Liver (tissue), 9 donors: Measurements from ENCODE around the gene GATA3. TPM values are rescaled to one million over a fixed set of nuclear protein-coding genes. Genes with fewer than 3 reads are reported as not detected.

Source experiments
- DNase-seq: peaks from one replicate; pipeline ENCODE4 v3.0.0-alpha.2; 2017; ENCODE audit warnings: low spot score
- H3K27ac ChIP-seq, 2 donors: one replicate each; pipeline ENCODE4 v1.7.0; 2013; ENCODE audit warnings: inconsistent platforms in 2 of 2, low read length in 2 of 2, control low read depth in 1 of 2, low read depth in 1 of 2, mild to moderate bottlenecking in 1 of 2
- H3K27me3 ChIP-seq, 4 donors: one replicate each; pipeline versions ENCODE4 v1.6.1 to v1.7.0; 2013; ENCODE audit warnings: low read length in 3 of 4, inconsistent platforms in 1 of 4, mild to moderate bottlenecking in 1 of 4, moderate library complexity in 1 of 4; ENCODE audit not compliant: control insufficient read depth in 4 of 4, insufficient read depth in 4 of 4
- H3K36me3 ChIP-seq, 4 donors: one replicate each; pipeline versions ENCODE4 v1.6.1 to v1.7.0; 2013; ENCODE audit warnings: low read length in 3 of 4, mild to moderate bottlenecking in 3 of 4, low read depth in 1 of 4, moderate library complexity in 1 of 4; ENCODE audit not compliant: control insufficient read depth in 4 of 4, insufficient read depth in 3 of 4
- H3K4me1 ChIP-seq, 4 donors: one replicate each; pipeline versions ENCODE4 v1.6.1 to v1.7.0; 2013; ENCODE audit warnings: low read length in 3 of 4, mild to moderate bottlenecking in 3 of 4, moderate library complexity in 1 of 4; ENCODE audit not compliant: control insufficient read depth in 4 of 4, insufficient read depth in 4 of 4
- H3K4me3 ChIP-seq, 3 donors: one replicate each; pipeline versions ENCODE4 v1.6.1 to v1.7.0; 2013; ENCODE audit warnings: low read length in 3 of 3, control low read depth in 1 of 3, low read depth in 1 of 3, mild to moderate bottlenecking in 1 of 3
- H3K9ac ChIP-seq, 2 donors: one replicate each; pipeline ENCODE4 v1.7.0; 2013; ENCODE audit warnings: low read length in 2 of 2, mild to moderate bottlenecking in 2 of 2, moderate library complexity in 2 of 2, control low read depth in 1 of 2, low read depth in 1 of 2
- H3K9me3 ChIP-seq, 4 donors: one replicate each; pipeline versions ENCODE4 v1.6.1 to v1.7.0; 2013; ENCODE audit warnings: low read length in 3 of 4; ENCODE audit not compliant: control insufficient read depth in 4 of 4
- EGR1 ChIP-seq, 2 donors: IDR thresholded peaks; 2 replicates each; pipeline ENCODE4 v1.6.1; 2016 to 2018; ENCODE audit warnings: antibody characterized with exemption in 2 of 2, low read depth in 2 of 2
- FOXA1 ChIP-seq: IDR thresholded peaks from 2 replicates; pipeline ENCODE4 v1.6.1; 2016; ENCODE audit warnings: antibody characterized with exemption
- FOXA2 ChIP-seq: IDR thresholded peaks from 2 replicates; pipeline ENCODE4 v1.6.1; 2016; ENCODE audit warnings: antibody characterized with exemption
- GABPA ChIP-seq, 2 donors: IDR thresholded peaks in 1 of 2; conservative IDR thresholded peaks in 1 of 2; 2 replicates each; pipeline ENCODE4 v1.6.1; 2016; ENCODE audit warnings: antibody characterized with exemption in 2 of 2, mild to moderate bottlenecking in 1 of 2, moderate library complexity in 1 of 2
- HNF4A ChIP-seq, 2 donors: conservative IDR thresholded peaks; 2 replicates each; pipeline ENCODE4 v1.6.1; 2016; ENCODE audit warnings: antibody characterized with exemption in 2 of 2, mild to moderate bottlenecking in 2 of 2
- HNF4G ChIP-seq: IDR thresholded peaks from 2 replicates; pipeline ENCODE4 v1.6.1; 2016; ENCODE audit warnings: antibody characterized with exemption
- JUND ChIP-seq, 2 donors: IDR thresholded peaks; 2 replicates each; pipeline ENCODE4 v1.6.1; 2016; ENCODE audit warnings: antibody characterized with exemption in 2 of 2
- NR2F2 ChIP-seq: IDR thresholded peaks from 2 replicates; pipeline ENCODE4 v1.6.1; 2016; ENCODE audit warnings: antibody characterized with exemption
- RAD21 ChIP-seq, 2 donors: IDR thresholded peaks; 2 replicates each; pipeline ENCODE4 v1.6.1; 2016; ENCODE audit warnings: antibody characterized with exemption in 2 of 2, mild to moderate bottlenecking in 2 of 2
- RXRA ChIP-seq, 2 donors: IDR thresholded peaks; 2 replicates each; pipeline ENCODE4 v1.6.1; 2017 to 2018; ENCODE audit warnings: antibody characterized with exemption in 2 of 2, mild to moderate bottlenecking in 1 of 2
- SP1 ChIP-seq: IDR thresholded peaks from 2 replicates; pipeline ENCODE4 v1.6.1; 2018; ENCODE audit warnings: antibody characterized with exemption, mild to moderate bottlenecking
- TAF1 ChIP-seq: conservative IDR thresholded peaks from 2 replicates; pipeline ENCODE4 v1.6.1; 2016; ENCODE audit warnings: antibody characterized with exemption, mild to moderate bottlenecking
- YY1 ChIP-seq: IDR thresholded peaks from 2 replicates; pipeline ENCODE4 v1.6.1; 2016; ENCODE audit warnings: antibody characterized with exemption, mild to moderate bottlenecking
- WGBS: extraction: QIAGEN DNeasy Blood & Tissue Kit; methylation state at CpG from one replicate; pipeline ENCODE4 v1.1.7; 2013; 5-methylcytosine and 5-hydroxymethylcytosine counted together
- polyA plus RNA-seq, 2 donors: library from polyadenylated mRNA; stranded (reverse) in 1 of 2; unstranded in 1 of 2; fragments of 200-250 nt in 1 of 2; fragments of >200 nt in 1 of 2; fragmentation: Nextera tagmentation in 1 of 2; extraction: Ambion mirVana in 1 of 2; gene quantifications; one replicate each; pipeline versions ENCODE4 v1.2.1 to v1.2.3, GENCODE V29; 2013 to 2015
- total RNA-seq, 2 donors: library from RNA; depleted of rRNA; stranded (reverse); fragments of >200 nt; gene quantifications; one replicate each; pipeline ENCODE4 v1.2.3, GENCODE V29; 2014
- TF ChIP-seq, protein P1 (sequence below): fragments of 150-350 bp; IDR thresholded peaks from 2 replicates; pipeline ENCODE4 v1.5.1; 2017; ENCODE audit warnings: improper control_type of control experiment, low read depth, low read length; ENCODE audit not compliant: missing input control
- TF ChIP-seq, protein P2 (sequence below): IDR thresholded peaks from 2 replicates; pipeline ENCODE4 v1.6.1; 2016; ENCODE audit warnings: antibody characterized with exemption, mild to moderate bottlenecking
- TF ChIP-seq, protein P3 (sequence below): IDR thresholded peaks from 2 replicates; pipeline ENCODE4 v1.6.1; 2016; ENCODE audit warnings: antibody characterized with exemption
- TF ChIP-seq, protein P4 (sequence below): IDR thresholded peaks from 2 replicates; pipeline ENCODE4 v1.6.1; 2016; ENCODE audit warnings: antibody characterized with exemption
- donor health status: healthy.
- donor health status: healthy.
- donor health status: healthy.
- donor health status: healthy.
- donor health status: healthy.

GATA3 gene
- total and polyA plus RNA-seq, 4 donors, result 0.08 to 0.51 (median 0.21) TPM

DNA sequence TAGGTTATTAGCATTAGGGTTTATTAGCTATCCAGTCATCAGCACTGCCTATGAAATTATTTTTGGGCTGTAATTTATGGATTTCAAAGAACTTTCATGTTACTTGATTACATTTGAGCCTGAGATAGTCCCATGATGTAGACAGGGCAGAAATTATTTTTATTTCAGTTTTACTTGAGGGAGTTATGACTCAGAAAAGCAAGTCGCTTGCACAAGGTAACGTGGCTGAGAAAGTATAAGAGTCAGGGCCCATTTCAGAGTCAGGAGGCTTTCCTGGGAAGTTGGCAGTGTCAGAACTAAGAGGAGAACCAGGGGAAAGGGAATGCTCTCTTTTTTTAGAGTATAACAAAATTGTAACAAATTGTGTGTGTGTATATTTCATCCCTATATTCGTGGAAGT is 16.5 kb downstream of the GATA3 start:
- DNase-seq, result no peak
- Histone ChIP-seq H3K4me3 (no peak overlapping the region), H3K27ac (no peak overlapping the region), H3K27me3 (peaks cover 0 to 4% (median 0%) of the 10 kb centered on the region in 4 donors), H3K36me3 (no peaks in the 10 kb centered on the region), H3K9me3 (no peaks in the 10 kb centered on the region), H3K9ac (no peak overlapping the region), H3K4me1 (no peaks in the 10 kb centered on the region)
- WGBS, result 69% methylated on average over 3 of the region's 3 CpGs
- TF ChIP-seq HNF4G (no peak), YY1 (no peak), EGR1 (IDR thresholded peaks at IDR 0.05; ENCODE audit: low read depth in 2 of 2) (no peak), FOXA1 (no peak)
- TF ChIP-seq, protein P1, sequence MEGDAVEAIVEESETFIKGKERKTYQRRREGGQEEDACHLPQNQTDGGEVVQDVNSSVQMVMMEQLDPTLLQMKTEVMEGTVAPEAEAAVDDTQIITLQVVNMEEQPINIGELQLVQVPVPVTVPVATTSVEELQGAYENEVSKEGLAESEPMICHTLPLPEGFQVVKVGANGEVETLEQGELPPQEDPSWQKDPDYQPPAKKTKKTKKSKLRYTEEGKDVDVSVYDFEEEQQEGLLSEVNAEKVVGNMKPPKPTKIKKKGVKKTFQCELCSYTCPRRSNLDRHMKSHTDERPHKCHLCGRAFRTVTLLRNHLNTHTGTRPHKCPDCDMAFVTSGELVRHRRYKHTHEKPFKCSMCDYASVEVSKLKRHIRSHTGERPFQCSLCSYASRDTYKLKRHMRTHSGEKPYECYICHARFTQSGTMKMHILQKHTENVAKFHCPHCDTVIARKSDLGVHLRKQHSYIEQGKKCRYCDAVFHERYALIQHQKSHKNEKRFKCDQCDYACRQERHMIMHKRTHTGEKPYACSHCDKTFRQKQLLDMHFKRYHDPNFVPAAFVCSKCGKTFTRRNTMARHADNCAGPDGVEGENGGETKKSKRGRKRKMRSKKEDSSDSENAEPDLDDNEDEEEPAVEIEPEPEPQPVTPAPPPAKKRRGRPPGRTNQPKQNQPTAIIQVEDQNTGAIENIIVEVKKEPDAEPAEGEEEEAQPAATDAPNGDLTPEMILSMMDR, result no peak

DNA sequence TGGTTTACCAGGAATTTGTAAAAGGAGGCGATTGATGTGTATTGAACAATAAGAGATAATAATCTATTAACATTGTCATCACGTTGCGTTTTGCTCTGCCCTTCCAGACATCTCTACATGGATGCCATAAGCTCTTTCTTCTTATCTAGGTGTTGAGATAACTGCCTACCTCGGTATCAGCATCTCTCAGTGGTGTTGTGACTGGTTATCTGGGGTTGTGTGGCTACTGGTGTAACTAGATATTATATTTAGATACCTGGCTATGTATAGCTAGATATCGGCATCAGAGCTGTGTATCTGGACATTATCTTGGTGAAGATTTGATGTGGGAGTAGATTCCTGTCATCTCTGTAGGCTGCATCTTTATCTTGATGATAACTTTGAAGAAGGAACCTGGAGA is 17.2 kb downstream of the GATA3 start:
- H3K4me1 ChIP-seq, result no peaks in the 10 kb centered on the region
- H3K4me3 ChIP-seq, result no peak overlapping the region
- TF ChIP-seq FOXA1 (no peak), FOXA2 (no peak), SP1 (no peak), YY1 (no peak), HNF4A (conservative IDR thresholded peaks at IDR 0.05) (no peak), RXRA (IDR thresholded peaks at IDR 0.05) (no peak), JUND (IDR thresholded peaks at IDR 0.05) (no peak), GABPA (IDR thresholded peaks at IDR 0.05 in 1 of 2, conservative IDR thresholded peaks at IDR 0.05 in 1 of 2) (no peak), NR2F2 (no peak), RAD21 (IDR thresholded peaks at IDR 0.05) (no peak), HNF4G (no peak), TAF1 (no peak)
- TF ChIP-seq, protein P2, sequence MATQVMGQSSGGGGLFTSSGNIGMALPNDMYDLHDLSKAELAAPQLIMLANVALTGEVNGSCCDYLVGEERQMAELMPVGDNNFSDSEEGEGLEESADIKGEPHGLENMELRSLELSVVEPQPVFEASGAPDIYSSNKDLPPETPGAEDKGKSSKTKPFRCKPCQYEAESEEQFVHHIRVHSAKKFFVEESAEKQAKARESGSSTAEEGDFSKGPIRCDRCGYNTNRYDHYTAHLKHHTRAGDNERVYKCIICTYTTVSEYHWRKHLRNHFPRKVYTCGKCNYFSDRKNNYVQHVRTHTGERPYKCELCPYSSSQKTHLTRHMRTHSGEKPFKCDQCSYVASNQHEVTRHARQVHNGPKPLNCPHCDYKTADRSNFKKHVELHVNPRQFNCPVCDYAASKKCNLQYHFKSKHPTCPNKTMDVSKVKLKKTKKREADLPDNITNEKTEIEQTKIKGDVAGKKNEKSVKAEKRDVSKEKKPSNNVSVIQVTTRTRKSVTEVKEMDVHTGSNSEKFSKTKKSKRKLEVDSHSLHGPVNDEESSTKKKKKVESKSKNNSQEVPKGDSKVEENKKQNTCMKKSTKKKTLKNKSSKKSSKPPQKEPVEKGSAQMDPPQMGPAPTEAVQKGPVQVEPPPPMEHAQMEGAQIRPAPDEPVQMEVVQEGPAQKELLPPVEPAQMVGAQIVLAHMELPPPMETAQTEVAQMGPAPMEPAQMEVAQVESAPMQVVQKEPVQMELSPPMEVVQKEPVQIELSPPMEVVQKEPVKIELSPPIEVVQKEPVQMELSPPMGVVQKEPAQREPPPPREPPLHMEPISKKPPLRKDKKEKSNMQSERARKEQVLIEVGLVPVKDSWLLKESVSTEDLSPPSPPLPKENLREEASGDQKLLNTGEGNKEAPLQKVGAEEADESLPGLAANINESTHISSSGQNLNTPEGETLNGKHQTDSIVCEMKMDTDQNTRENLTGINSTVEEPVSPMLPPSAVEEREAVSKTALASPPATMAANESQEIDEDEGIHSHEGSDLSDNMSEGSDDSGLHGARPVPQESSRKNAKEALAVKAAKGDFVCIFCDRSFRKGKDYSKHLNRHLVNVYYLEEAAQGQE, result no peak
- TF ChIP-seq, protein P1, result no peak
- TF ChIP-seq, protein P3, sequence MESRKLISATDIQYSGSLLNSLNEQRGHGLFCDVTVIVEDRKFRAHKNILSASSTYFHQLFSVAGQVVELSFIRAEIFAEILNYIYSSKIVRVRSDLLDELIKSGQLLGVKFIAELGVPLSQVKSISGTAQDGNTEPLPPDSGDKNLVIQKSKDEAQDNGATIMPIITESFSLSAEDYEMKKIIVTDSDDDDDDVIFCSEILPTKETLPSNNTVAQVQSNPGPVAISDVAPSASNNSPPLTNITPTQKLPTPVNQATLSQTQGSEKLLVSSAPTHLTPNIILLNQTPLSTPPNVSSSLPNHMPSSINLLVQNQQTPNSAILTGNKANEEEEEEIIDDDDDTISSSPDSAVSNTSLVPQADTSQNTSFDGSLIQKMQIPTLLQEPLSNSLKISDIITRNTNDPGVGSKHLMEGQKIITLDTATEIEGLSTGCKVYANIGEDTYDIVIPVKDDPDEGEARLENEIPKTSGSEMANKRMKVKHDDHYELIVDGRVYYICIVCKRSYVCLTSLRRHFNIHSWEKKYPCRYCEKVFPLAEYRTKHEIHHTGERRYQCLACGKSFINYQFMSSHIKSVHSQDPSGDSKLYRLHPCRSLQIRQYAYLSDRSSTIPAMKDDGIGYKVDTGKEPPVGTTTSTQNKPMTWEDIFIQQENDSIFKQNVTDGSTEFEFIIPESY, result no peak
- TF ChIP-seq, protein P4, sequence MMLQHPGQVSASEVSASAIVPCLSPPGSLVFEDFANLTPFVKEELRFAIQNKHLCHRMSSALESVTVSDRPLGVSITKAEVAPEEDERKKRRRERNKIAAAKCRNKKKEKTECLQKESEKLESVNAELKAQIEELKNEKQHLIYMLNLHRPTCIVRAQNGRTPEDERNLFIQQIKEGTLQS, result no peak
- H3K27me3 ChIP-seq, result peaks cover 0 to 4% (median 0%) of the 10 kb centered on the region in 4 donors
- H3K9ac ChIP-seq, result no peak overlapping the region
- H3K9me3 ChIP-seq, result no peaks in the 10 kb centered on the region
- no peak for DNase-seq
- H3K27ac ChIP-seq, result no peak overlapping the region
- 46% methylated on average over 5 of the region's 5 CpGs for WGBS
- no peaks in the 10 kb centered on the region for H3K36me3 ChIP-seq
